ENCODE measurements around the gene IGSF9. TPM values are rescaled to one million over a fixed set of nuclear protein-coding genes. Genes with fewer than 3 reads are reported as not detected.

The IGSF9 gene
- total RNA-seq, 2 donors from 2014 or later: 7.5 to 9.2 TPM

DNA sequence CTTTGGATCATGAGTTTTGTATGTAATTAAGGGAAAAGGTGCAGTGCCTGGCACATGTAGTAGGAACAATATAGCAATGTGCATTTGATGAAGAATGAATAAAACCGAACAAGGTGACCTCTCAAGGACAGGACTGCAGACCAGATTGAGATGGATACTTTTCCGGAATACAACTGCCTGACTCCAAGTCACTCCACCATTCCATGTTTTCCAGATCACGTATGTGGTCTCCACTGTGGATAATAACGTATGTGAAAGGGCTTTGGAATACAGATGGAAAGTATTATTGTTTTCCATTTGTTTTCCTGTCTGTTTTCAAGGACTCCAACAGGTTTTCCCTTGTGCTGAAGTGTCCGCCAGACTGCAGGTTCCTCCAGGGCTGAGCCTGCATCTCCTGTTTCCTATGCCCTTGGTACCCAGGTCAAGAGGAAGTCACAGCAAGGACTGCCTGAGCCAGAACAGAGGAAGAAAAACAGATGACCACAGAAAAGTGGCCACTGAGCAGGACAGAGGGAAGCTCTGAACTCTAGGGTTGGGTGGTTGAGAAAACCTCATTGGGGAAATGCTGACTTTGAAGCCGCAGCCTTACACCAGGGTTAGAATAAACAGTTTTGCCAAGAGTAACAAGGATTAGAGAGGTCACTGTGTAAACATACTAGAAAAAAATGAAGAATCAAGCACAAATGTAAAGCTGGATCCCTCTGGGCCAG is 49.4 kb downstream of the IGSF9 start:
- Histone ChIP-seq H3K4me3 (ENCODE audit: low read length) (no peak overlapping the region), H3K4me1 (ENCODE audit: control insufficient read depth, insufficient read depth, low read length) (peaks cover 17% of the 10 kb centered on the region), H3K9ac (ENCODE audit: extremely low read depth, low read length, poor library complexity, severe bottlenecking) (no peak overlapping the region), H3K27ac (ENCODE audit: low read depth, low read length) (no peak overlapping the region), H3K9me3 (ENCODE audit: control insufficient read depth, low read length) (no peaks in the 10 kb centered on the region), H3K36me3 (ENCODE audit: control insufficient read depth, insufficient read depth, low read length) (no peaks in the 10 kb centered on the region), H3K27me3 (ENCODE audit: control insufficient read depth, insufficient read depth, low read length, poor library complexity, severe bottlenecking) (peaks cover 18% of the 10 kb centered on the region)
- Mint-ChIP-seq H3K36me3 (ENCODE audit: low read depth) (no peaks in the 10 kb centered on the region), H3K27me3 (ENCODE audit: insufficient read depth) (peaks cover 29% of the 10 kb centered on the region), H3K27ac (no peak overlapping the region), H3K4me3 (no peak overlapping the region), H3K4me1 (peaks cover 36% of the 10 kb centered on the region), H3K9me3 (peaks cover 1% of the 10 kb centered on the region)
- TF ChIP-seq, protein P1, sequence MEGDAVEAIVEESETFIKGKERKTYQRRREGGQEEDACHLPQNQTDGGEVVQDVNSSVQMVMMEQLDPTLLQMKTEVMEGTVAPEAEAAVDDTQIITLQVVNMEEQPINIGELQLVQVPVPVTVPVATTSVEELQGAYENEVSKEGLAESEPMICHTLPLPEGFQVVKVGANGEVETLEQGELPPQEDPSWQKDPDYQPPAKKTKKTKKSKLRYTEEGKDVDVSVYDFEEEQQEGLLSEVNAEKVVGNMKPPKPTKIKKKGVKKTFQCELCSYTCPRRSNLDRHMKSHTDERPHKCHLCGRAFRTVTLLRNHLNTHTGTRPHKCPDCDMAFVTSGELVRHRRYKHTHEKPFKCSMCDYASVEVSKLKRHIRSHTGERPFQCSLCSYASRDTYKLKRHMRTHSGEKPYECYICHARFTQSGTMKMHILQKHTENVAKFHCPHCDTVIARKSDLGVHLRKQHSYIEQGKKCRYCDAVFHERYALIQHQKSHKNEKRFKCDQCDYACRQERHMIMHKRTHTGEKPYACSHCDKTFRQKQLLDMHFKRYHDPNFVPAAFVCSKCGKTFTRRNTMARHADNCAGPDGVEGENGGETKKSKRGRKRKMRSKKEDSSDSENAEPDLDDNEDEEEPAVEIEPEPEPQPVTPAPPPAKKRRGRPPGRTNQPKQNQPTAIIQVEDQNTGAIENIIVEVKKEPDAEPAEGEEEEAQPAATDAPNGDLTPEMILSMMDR (conservative IDR thresholded peaks at IDR 0.05): no peak
- DNase-seq: no peak
- WGBS, 2 experiments (ENCODE audit: insufficient coverage in 1 of 2, insufficient read length in 1 of 2): 85 to 86% methylated on average over 6 of the region's 6 CpGs

DNA sequence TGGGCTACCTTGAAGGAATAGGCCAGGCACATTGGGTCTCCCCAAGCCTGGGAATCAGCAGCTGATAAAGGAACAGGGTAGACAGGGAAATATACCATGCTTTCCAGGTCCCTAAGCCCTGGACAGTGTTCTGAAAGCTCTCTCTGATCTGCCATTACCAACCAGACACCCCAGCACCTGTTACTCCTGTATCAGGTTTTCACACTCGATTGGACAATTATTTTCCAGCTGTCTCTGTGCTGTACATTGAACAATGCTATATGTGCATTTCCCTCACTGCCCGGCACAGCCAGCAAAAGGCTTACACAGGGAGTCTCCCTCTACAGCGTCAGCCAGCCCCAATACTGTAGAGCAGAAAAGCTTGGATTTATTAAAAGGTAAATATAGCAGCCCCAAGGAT is 50.1 kb downstream of the IGSF9 start:
- Mint-ChIP-seq H3K4me1 (peaks cover 30% of the 10 kb centered on the region), H3K36me3 (ENCODE audit: low read depth) (no peaks in the 10 kb centered on the region), H3K9me3 (peaks cover 1% of the 10 kb centered on the region), H3K4me3 (no peak overlapping the region), H3K27me3 (ENCODE audit: insufficient read depth) (peaks cover 29% of the 10 kb centered on the region), H3K27ac (no peak overlapping the region)
- Histone ChIP-seq H3K9ac (ENCODE audit: extremely low read depth, low read length, poor library complexity, severe bottlenecking) (no peak overlapping the region), H3K36me3 (ENCODE audit: control insufficient read depth, insufficient read depth, low read length) (no peaks in the 10 kb centered on the region), H3K4me1 (ENCODE audit: control insufficient read depth, insufficient read depth, low read length) (peaks cover 15% of the 10 kb centered on the region), H3K27ac (ENCODE audit: low read depth, low read length) (no peak overlapping the region), H3K9me3 (ENCODE audit: control insufficient read depth, low read length) (no peaks in the 10 kb centered on the region), H3K4me3 (ENCODE audit: low read length) (no peak overlapping the region), H3K27me3 (ENCODE audit: control insufficient read depth, insufficient read depth, low read length, poor library complexity, severe bottlenecking) (peaks cover 18% of the 10 kb centered on the region)
- TF ChIP-seq, protein P1 (conservative IDR thresholded peaks at IDR 0.05): no peak
- DNase-seq: no peak
- WGBS, 2 experiments (ENCODE audit: insufficient coverage in 1 of 2, insufficient read length in 1 of 2): 93 to 100% methylated on average over 1 to 3 of the region's 3 CpGs

DNA sequence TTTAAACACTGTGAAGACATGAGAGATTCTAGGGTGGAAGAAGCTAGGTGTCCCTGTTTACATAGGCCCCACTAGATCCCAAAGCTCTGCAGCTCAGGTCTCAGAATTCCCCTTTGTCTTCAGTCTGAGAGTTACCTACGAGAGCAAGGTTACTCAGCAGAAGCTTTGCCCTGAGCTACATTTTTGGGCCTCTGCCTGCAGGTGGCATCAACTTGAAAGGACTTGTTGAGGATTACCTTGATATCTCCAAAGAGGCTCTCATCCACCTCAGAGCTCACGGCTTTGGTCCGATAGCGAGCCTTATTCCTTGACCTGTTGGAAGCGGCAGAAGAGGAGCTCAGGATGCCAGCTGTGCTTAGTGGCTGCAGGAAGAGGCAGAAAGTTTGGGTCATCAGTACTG is 52.5 kb downstream of the IGSF9 start:
- Histone ChIP-seq H3K36me3 (ENCODE audit: control insufficient read depth, insufficient read depth, low read length) (no peaks in the 10 kb centered on the region), H3K9me3 (ENCODE audit: control insufficient read depth, low read length) (no peaks in the 10 kb centered on the region), H3K27ac (ENCODE audit: low read depth, low read length) (no peak overlapping the region), H3K4me1 (ENCODE audit: control insufficient read depth, insufficient read depth, low read length) (peaks cover 14% of the 10 kb centered on the region), H3K9ac (ENCODE audit: extremely low read depth, low read length, poor library complexity, severe bottlenecking) (no peak overlapping the region), H3K27me3 (ENCODE audit: control insufficient read depth, insufficient read depth, low read length, poor library complexity, severe bottlenecking) (peaks cover 18% of the 10 kb centered on the region), H3K4me3 (ENCODE audit: low read length) (no peak overlapping the region)
- peaks cover 22% of the 10 kb centered on the region for H3K27me3 Mint-ChIP-seq (ENCODE audit: insufficient read depth)
- no peak overlapping the region for H3K4me3 Mint-ChIP-seq
- H3K36me3 Mint-ChIP-seq (ENCODE audit: low read depth): no peaks in the 10 kb centered on the region
- WGBS, 2 experiments (ENCODE audit: insufficient coverage in 1 of 2, insufficient read length in 1 of 2): 75 to 88% methylated on average over 4 to 5 of the region's 5 CpGs
- peaks cover 28% of the 10 kb centered on the region for H3K4me1 Mint-ChIP-seq
- peak; percentile 80 for DNase-seq
- TF ChIP-seq, protein P1 (conservative IDR thresholded peaks at IDR 0.05): peak; percentile 71
- no peak overlapping the region for H3K27ac Mint-ChIP-seq
- H3K9me3 Mint-ChIP-seq: no peaks in the 10 kb centered on the region
